HG02642 (cell line): ENCODE results near the gene GVQW3.

ENCODE experiments used
- ATAC-seq: cut with Tn5 transposase; IDR thresholded peaks from one replicate; pipeline ENCODE4 v1.9.1; 2021; ENCODE audit warnings: mild to moderate bottlenecking; ENCODE audit not compliant: unreplicated experiment, poor library complexity

Gene GVQW3

GRCh38 chr11:76380977-76381719 is at the start of gene GVQW3, which contains the start of gene THAP12:
GVQW3 (plus strand) TSS chr11:76381323; CDS start chr11:76381829, 506 bp downstream.
THAP12 (minus strand) TSS chr11:76381132; CDS start chr11:76380836, 296 bp downstream.
- ATAC-seq = peak; percentile 84

DNA sequence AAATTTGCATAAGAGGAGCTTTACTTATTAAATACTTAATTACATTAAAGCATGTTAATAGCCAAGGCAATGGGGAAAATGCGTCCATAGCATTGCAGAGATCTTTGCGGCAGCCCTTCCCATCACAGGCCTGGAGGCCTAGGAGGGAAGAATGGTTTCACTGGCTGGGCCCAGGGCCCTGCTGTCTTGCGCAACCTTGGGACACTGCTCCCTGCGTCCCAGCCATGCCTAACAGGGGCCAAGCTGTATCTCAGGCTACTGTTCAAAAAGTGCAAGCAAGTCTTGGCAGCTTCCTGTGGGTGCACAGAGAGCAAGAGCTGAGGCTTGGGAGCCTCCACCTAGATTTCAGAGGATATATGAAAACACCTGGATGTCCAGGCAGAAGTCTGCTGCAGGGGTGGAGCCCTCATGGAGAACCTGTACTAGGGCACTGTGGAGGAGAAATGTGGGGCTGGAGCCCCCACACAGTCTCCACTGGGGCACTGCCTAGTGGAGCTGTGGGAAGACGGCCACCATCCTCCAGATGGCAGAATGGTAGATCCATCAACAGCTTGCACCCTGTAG is 46.2 kb upstream of the GVQW3 start:
- ATAC-seq = no peak

DNA sequence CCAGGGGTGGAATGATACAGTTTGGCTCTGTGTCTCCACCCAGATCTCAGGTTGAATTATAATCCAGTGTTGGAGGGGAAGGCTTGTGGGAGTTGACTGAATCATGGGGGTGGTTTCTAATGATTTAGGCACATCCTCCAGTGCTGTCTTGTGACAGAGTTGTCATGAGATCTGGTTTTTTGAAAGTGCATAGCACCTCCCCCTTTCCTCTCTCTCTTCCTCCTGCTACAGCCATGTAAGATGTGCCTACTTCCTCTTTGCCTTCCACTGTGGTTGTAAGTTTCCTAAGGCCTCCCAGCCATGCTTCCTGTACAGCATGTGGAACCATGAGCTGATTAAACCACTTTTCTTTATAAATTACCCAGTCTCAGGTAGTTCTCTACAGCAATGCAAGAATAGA is 45.3 kb upstream of the GVQW3 start:
- ATAC-seq = no peak

DNA sequence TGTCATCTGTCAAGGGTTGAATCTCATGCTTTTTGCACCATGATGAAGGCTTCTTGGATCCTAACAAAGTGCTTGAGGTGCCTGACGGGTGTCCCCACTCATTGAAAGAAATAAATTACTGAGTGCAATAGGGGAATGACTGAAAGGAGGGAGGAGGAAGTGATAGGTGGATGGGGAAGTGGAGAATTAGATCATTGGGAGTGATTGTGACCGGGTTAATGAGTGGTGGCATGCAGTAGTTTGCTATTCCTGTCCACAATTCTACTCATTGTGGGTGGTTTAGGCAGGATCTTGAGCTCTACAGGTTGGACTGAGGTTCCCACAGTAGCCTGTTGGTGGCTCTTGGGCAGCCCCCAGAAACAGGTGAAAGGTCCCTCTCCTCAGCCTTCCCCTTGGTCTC is 44.5 kb upstream of the GVQW3 start:
- ATAC-seq = no peak

- no peak for ATAC-seq
Measured at GRCh38 chr11:76337469-76337868, 43.7 kb upstream of the GVQW3 start.

DNA sequence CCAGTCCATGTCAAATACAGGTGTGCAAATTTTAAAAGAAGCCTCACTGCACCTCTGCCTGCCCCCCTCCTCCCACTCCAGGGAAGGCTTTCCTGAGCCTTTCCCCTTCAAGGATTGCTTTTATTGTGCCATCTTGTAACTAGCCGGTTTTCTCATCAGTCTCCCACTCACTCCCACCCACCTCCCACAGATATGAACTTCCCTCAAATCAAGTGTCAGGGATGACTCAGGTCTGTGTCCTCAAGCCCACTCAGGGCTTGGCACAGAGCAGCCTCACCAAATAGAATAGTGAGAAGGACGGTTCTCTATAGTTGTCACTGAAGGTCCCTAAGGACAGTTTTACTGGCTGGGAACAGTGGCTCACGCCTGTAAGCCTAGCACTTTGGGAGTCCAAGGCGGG is 43.2 kb upstream of the GVQW3 start:
- no peak for ATAC-seq

GRCh38 chr11:76339221-76339620 is 41.9 kb upstream of the GVQW3 start:
- ATAC-seq = no peak

DNA sequence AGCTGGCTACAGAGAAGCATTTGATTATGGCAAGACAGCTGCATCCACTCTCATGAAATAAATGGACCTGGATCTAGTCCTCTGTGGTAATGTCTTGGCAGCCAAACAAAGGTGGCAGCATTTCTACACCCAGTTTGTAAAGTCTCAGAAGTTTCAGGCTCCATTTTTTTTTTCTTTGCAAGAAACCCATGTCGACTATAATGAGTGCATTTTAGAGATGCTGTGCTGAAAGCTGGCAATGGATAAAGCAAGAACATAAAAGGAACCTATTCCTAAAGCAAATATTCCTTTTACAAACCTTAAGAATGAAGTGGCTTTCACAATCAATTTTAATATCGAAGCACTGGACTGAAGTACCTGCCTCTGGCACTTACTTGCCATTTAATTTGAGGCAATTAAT is 33.7 kb upstream of the GVQW3 start:
- ATAC-seq = no peak

- no peak for ATAC-seq
Measured at GRCh38 chr11:76348348-76348747, 32.8 kb upstream of the GVQW3 start.

DNA sequence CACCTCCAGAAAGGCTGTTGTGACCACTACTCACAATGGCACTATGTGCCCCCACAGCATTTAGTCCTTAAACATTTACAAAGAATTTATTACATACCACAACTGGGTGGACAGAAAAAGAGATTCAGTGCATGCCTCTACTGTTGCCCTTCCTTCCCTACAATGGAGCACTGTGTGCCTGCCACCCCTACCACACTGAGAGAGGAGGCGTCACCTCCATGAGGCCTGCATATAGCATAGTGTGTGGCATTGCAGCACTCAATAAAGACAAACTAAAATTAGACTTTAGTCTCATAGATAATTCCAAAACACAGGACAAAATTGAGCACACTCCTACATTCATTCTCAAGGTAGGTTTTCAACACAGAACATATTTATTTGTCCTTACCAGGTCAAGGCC is 26.0 kb upstream of the GVQW3 start:
- no peak for ATAC-seq

GRCh38 chr11:76361374-76361773 is 19.7 kb upstream of the GVQW3 start:
- no peak for ATAC-seq

DNA sequence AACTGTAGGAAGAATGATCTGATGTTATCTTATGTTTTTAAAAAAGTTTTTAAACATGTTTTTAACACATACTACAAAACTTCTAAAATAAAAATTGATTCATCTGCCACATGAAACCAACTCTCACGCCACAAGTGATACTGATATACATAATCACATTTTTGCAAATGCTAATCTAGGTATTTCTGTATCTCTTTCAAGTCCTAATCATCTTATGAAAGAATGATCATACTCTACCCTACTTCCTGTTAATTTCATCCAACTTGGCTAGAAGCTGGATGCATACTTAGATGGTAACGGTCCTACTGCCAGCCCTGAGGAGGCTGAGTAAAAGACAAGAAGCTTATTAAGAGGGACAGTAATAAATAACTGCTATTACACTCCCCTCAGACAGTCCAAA is 19.3 kb upstream of the GVQW3 start:
- no peak for ATAC-seq

DNA sequence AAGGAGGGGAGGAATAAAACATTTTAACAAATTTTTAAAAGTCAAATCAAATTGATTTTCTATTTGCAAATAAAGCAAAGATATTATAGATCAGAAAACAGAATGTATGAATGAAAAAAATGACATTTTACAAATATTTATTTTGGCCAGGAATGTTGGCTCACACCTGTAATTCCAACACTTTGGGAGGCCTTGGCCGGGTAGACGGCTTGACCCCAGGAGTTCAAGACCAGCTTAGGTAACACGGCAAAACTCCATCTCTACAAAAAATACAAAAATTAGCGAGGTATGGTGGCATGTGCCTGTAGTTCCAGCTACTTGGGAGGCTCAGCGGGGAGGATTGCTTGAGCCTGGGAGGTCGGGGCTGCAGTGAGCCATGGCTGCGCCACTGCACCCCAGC is 18.4 kb upstream of the GVQW3 start:
- ATAC-seq = no peak

DNA sequence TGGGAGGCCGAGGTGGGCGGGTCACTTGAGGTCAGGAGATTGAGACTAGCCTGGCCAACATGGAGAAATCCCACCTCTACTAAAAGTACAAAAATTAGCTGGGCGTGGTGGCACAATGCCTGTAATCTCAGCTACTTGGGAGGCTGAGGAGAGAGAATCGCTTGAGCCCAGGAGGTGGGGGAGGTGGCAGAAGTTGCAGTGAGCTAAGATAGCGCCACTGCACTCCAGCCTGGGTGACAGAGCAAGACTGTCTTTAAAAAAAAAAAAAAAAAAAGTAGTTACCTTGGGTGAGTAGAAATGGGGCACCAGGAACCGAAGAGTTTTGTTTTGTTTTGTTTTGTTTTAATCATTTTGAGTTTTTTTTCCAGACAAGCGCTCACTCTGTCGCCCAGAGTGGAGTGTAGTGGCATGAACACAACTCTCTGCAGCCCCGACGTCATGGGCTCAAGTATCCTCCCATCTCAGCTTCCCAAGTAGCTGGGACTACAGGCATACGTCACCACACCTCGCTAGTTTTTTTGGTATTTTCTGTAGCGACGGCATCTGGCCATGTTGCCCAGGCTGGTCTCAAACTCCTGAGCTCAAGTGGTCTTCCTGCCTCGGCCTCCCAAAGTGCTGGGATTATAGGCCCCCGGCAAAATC is 16.0 kb upstream of the GVQW3 start:
- no peak for ATAC-seq

- no peak for ATAC-seq
Measured at GRCh38 chr11:76368490-76368889, 12.6 kb upstream of the GVQW3 start.

- ATAC-seq = no peak
Measured at GRCh38 chr11:76369406-76369805, 11.7 kb upstream of the GVQW3 start.

- ATAC-seq = peak; percentile 63
Measured at GRCh38 chr11:76371170-76371569, 10.0 kb upstream of the GVQW3 start.

DNA sequence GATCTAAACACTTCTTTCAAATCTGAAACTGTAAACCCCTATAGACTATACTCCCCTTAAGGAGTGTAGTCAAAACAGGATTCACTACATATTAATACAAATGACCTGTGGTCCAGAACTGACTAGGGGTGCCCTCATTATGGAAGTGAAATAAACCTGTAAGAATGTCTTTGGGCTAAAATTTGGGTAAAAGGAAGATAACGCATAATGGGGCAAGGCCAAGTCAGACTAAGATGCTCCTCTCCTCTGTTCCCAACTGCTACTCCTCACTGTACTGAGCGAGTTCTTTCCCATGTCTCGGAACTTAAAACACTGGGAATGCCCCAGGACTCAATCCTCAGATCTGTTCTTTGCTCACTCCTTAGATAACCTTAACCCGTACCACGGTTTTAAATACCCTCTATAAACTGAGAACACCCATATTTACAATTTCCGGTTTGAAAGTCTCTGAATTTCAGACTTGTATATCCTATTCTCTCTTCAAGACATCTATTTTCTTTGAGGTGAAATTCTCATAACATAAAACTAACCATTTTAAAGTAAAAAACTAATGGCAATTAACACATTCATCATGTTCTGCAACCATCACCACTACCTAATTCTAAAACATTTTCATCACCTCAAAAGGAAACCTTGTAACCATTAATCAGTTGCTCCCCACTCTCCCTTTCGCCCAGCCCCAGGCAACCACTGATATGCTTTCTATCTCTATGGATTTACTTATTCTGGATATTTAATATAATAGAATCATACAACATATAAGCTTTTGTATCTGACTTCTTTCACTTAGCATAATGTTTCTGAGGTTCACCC is 4.2 kb upstream of the GVQW3 start:
- ATAC-seq = no peak

- ATAC-seq = no peak
Measured at GRCh38 chr11:76379807-76380158, 1.3 kb upstream of the GVQW3 start.

- peak; percentile 22 for ATAC-seq
Measured at GRCh38 chr11:76380159-76380976, 755 bp upstream of the GVQW3 start.
